Kidney capillary endothelial cell (primary cell): ENCODE measurements around the gene RAI14.

Experiments used
- DNase-seq: peaks from one replicate; pipeline ENCODE4 v3.0.0-alpha.2; 2018; ENCODE audit warnings: low spot score

Gene RAI14

GRCh38 chr5:34854459-34855174 is 198.5 kb downstream of the RAI14 start:
- no peak for DNase-seq

DNA sequence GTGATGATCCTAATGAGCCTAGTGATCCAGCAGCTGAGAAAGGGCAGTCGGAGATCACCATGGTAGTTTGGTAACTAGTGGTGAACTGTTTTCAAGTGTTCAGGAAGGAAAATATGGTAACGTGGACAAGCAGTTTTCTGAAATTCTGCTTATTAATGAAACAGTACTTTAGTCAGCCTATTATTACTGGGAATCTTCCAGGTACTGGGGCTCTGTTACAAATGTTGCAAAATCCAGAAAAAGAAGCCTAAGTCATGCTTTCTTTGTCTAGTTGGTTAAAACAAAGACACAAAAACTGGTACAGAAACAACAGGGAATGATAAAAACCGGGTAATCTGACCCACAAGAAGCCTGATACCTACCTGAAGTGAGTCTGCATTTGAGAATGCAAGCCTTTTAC is 201.0 kb downstream of the RAI14 start:
- DNase-seq = no peak

DNA sequence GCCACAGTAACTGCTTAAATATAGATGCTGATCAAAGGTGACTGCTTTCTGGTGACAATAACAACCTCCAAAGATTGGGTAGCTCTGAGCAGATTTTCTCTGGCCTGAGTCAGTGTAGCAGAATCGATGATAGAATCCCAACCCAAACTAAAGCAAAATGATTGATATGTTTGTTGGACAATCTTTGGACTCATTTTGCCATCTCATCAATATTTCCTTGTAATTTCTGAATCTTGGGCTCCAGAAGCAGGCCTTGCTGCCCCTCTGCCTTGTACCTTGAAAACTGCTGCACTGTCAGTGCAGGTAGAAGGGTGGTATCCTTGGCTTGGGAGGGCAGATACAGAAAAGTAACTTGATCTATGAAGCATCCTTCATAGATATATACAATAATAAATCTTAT is 201.8 kb downstream of the RAI14 start:
- no peak for DNase-seq

- no peak for DNase-seq
Observed at GRCh38 chr5:34858790-34859189, 202.7 kb downstream of the RAI14 start.

GRCh38 chr5:34859253-34859652 is 203.1 kb downstream of the RAI14 start:
- no peak for DNase-seq

DNA sequence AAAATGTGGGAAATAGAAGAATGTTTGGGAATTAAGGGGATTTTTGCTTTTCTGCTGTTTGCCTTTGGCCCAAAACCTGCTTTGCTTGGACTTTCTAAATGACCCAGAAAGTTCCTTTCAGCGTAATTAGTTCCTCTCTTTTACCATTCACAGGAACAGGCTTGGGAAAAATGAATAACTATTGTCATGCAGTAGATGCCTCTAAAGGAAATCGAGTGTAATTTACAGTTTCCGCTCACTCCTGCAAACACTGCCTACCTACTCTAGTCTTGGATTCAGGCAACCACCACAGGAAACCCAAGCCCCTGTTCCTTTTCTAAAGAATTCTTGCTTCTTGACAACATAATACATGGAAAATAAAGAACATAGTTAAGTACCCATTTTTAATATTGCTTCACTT is 207.8 kb downstream of the RAI14 start:
- peak; percentile 48 for DNase-seq

GRCh38 chr5:34865091-34865490 is 209.0 kb downstream of the RAI14 start:
- no peak for DNase-seq

DNA sequence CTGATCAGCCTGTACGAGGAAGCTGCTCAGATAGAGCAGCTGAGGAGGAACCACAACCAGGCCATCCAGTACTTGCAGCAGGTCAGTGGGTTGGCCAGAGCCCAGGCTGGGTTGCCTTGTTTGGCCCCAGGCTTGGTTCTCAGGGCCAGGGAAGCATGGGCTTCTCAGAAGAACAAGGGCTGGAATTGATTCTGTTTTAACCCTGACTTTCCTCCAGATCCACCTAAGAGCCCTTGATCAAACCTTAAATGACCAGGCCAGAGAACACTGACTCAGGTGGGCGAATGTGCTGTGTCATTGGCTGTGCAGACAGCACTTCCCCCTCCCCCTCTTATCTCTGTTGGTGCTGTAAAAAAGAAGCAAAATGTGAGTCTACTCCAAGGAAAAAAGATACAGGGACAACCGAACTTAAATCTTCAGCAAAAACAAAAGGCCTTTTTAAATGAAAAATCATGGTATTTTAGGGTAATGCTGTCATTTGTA is 210.9 kb downstream of the RAI14 start:
- no peak for DNase-seq

DNA sequence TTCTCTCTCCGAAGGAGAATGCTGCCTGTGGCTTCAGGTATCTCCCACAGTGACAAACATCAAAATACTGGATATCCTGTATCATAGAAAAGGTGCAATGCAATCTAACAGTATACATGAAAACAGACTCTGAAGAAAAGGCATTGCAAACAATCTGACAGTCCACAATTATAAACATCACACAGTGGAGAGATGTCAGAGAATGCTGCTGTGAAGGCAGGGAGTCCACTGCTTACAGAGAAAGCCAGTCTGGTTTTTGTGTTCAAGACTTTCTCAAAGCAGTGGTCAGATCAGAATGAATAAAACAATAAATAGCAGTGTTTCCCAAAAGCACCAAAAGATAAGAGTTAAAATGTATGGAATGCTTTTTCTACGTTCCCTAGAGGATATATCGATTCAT is 211.5 kb downstream of the RAI14 start:
- DNase-seq = no peak

DNA sequence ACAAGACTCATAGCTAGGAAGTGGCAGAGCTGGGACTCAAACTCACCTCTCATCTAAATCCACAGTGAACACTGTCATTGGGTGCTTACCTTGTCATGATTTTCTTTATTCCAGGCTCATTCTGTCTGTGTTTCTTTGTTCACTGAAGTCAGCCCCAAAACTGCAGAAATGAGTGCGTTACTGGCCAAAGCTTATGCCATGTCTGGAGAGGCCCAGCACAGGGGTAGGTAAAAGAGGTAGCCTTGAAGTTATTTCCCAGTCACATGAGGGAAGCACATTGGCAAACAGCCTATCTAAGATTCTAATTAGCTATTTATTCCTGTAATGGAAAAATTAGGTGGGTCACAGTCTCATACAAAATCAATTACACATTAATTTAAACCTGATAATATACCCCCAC is 212.7 kb downstream of the RAI14 start:
- DNase-seq = no peak

DNA sequence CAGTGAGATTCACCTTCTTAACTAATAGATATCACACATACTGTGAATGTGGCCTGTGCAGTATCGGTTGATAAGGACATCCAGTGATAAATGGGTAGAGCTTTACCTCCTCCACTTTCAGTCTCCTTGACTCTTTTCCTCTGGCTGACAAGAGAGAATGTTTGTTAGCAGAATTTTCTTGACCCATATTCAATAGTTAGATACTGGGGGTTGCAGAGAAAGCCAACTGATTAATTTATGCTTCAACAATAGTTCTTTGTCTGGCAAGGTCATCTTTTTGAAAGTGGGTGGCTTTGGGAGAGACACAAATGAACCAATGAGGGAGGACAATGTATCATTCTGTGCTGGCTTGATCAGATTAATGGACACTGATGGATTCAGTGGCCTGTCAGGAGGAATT is 213.1 kb downstream of the RAI14 start:
- no peak for DNase-seq

GRCh38 chr5:34870382-34870781 is 214.3 kb downstream of the RAI14 start:
- DNase-seq = no peak

DNA sequence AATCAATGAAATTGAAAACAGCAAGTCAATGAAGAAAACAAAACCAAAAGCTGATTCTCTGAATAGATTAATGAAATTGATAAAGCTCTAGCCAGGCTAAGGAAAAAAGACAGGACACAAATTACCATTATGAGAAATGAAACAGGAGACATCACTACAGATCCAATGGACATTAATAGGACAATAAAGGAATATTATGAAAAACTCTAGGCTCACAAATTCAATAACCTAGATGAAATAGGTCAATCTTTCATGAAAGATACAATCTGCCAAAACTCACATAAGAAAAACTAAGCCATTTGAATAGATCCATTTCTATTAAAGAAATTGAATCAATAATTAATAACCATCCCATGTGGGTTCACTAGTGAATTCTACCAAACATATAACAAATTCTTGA is 220.1 kb downstream of the RAI14 start:
- no peak for DNase-seq

DNA sequence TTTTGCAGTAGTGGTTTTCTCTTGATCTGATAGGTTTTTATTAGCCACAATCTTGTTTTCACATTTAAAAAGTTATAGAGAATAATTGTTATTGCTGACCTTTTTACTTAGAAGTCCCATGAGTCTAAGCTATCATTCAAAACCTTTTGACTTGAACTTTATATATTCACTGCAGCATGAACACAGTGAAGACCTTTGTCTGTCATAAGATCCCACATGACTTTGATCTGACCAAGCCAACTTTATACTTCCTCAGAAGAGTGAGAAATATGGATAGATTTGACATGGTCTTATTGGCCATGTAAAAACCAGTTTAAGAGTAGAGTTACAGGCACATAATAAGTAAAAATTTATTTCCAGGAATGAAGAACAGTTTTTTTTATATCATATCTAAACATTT is 225.1 kb downstream of the RAI14 start:
- DNase-seq = no peak
